Colonic mucosa (tissue), 4 donors: ENCODE measurements around the gene CDKAL1. TPM values are rescaled to one million over a fixed set of nuclear protein-coding genes. Genes with fewer than 3 reads are reported as not detected.

Source experiments
- DNase-seq: peaks from one replicate; pipeline ENCODE4 v3.0.0-alpha.2; 2020
- H3K27ac ChIP-seq: fragments of 200-600 bp; one replicate; pipeline ENCODE4 v1.8.0; 2021
- H3K27me3 ChIP-seq: fragments of 200-600 bp; one replicate; pipeline ENCODE4 v1.8.0; 2021
- H3K36me3 ChIP-seq: fragments of 200-600 bp; one replicate; pipeline ENCODE4 v1.8.0; 2021
- H3K4me1 ChIP-seq: fragments of 200-600 bp; one replicate; pipeline ENCODE4 v1.8.0; 2021; ENCODE audit warnings: mild to moderate bottlenecking
- H3K4me3 ChIP-seq: fragments of 200-600 bp; one replicate; pipeline ENCODE4 v1.8.0; 2021
- H3K9ac ChIP-seq, 2 donors: one replicate each; pipeline ENCODE4 v1.7.0; 2013; ENCODE audit warnings: control low read depth in 2 of 2, low read depth in 2 of 2, low read length in 2 of 2
- H3K9me3 ChIP-seq: fragments of 200-600 bp; one replicate; pipeline ENCODE4 v1.8.0; 2021
- intact Hi-C: fragments of 100-400 bp; cut with DNase I; formaldehyde crosslinking; loops from one replicate; pipeline ENCODE4 v1.14.1; 2022
- total RNA-seq, 2 donors: library from RNA; stranded (reverse); fragmentation: NEBNext Ultra II Directional in 1 of 2; extraction: Animal tissue kit (Norgen Biotek cat#: 25700) in 1 of 2; gene quantifications; one replicate each; pipeline ENCODE4 v1.2.1, GENCODE V29; 2021
- TF ChIP-seq, protein P1 (sequence below): fragments of 200-600 bp; IDR thresholded peaks from one replicate; pipeline ENCODE4 v1.8.0; 2022; ENCODE audit warnings: antibody characterized with exemption, mild to moderate bottlenecking
- donor health status: healthy.
- donor health status: DM: no; HTN: no; CAD: no.
- donor health status: DM: no; HTN: no; CAD: no.

The CDKAL1 gene
- total RNA-seq, 2 donors from 2014 or later: 13.8 to 14.2 TPM

DNA sequence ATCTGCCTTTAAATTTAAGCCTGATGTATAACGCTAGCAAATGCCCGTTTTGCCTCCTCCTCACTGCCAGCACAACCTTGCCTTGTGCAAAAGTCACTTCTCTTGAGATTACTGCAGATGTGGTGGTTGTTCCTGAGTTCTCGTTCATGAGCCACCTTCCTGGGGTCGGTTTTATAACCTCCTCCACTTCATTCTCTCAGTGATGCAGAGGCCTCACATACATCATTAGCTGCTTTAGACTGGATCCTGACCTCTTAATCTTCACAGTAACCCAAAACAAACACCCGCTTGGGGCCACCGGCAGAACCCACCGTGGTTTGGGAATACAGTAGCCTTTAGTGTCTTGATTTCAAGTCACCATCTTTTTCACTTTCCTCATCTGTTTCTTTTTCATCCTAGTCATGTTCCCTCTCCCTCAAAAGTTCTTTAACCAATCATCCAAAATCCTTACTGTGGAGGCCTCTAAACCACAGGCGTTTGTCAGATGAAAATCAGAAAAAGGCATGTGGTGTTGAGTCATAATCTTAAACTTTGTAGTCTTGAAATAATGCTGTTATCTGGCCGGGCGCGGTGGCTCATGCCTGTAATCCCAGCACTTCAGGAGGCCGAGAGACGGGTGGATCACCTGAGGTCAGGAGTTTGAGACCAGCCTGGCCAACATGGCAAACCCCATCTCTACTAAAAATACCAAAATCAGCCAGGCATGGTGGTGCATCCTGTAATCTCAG is 629.0 kb downstream of the CDKAL1 start:
- no peak overlapping the region for H3K4me3 ChIP-seq
- no peak overlapping the region for H3K27ac ChIP-seq
- no peaks in the 10 kb centered on the region for H3K9me3 ChIP-seq
- no peaks in the 10 kb centered on the region for H3K4me1 ChIP-seq
- no peaks in the 10 kb centered on the region for H3K27me3 ChIP-seq
- intact Hi-C loops: no loop called here
- H3K36me3 ChIP-seq: no peaks in the 10 kb centered on the region
- no peak overlapping the region for H3K9ac ChIP-seq
- TF ChIP-seq, protein P1, sequence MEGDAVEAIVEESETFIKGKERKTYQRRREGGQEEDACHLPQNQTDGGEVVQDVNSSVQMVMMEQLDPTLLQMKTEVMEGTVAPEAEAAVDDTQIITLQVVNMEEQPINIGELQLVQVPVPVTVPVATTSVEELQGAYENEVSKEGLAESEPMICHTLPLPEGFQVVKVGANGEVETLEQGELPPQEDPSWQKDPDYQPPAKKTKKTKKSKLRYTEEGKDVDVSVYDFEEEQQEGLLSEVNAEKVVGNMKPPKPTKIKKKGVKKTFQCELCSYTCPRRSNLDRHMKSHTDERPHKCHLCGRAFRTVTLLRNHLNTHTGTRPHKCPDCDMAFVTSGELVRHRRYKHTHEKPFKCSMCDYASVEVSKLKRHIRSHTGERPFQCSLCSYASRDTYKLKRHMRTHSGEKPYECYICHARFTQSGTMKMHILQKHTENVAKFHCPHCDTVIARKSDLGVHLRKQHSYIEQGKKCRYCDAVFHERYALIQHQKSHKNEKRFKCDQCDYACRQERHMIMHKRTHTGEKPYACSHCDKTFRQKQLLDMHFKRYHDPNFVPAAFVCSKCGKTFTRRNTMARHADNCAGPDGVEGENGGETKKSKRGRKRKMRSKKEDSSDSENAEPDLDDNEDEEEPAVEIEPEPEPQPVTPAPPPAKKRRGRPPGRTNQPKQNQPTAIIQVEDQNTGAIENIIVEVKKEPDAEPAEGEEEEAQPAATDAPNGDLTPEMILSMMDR: no peak
- DNase-seq: no peak

DNA sequence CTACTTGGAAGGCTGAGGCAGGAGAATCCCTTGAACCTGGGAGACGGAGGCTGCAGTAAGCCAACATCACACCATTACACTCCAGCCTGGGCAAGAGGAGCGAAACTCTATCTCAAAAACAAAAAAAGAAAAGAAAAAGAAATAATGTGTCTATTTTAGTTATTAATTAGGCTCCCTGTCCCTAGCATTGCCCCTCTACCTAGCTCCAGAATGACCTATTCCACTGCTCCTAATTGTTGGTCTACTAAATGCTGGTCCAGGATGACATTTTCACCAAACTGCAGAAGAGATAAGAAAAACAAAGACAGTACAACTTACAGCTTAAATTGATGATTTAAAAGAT is 629.6 kb downstream of the CDKAL1 start:
- no peak overlapping the region for H3K4me3 ChIP-seq
- no peaks in the 10 kb centered on the region for H3K9me3 ChIP-seq
- H3K27ac ChIP-seq: no peak overlapping the region
- no peaks in the 10 kb centered on the region for H3K36me3 ChIP-seq
- TF ChIP-seq, protein P1: no peak
- H3K4me1 ChIP-seq: no peaks in the 10 kb centered on the region
- no peak for DNase-seq
- intact Hi-C loops: no loop called here
- no peak overlapping the region for H3K9ac ChIP-seq
- no peaks in the 10 kb centered on the region for H3K27me3 ChIP-seq

DNA sequence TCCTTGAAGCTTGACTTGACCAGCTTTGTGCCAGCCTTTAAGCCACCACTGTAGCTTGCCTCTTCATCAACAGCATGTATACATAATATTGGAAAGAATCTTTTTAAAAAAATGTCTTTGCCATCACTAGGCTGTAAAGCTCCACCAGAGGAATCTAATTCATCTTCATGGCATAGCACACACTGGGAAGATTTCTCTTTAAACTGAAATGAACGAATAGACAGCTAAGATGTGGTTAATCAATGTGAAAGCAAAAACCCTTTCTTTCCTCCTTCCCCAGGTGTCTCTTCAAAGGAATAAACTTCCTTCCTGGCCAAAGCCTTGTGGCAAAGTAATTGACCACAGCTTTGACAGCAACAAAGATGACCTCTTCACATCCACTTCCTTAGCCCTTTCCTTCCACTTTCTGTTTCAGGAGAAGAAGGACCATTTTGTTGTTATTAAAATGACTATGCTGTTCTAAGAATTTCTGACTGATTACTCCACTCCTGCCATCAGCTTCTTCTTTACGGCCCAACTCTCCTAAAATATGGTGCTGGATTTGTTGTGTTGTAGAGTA is 630.6 kb downstream of the CDKAL1 start:
- Histone ChIP-seq H3K9me3 (no peaks in the 10 kb centered on the region), H3K27me3 (no peaks in the 10 kb centered on the region), H3K36me3 (no peaks in the 10 kb centered on the region), H3K27ac (no peak overlapping the region), H3K9ac (no peak overlapping the region), H3K4me1 (no peaks in the 10 kb centered on the region), H3K4me3 (no peak overlapping the region)
- DNase-seq: no peak
- intact Hi-C loops: no loop called here
- TF ChIP-seq, protein P1: no peak

DNA sequence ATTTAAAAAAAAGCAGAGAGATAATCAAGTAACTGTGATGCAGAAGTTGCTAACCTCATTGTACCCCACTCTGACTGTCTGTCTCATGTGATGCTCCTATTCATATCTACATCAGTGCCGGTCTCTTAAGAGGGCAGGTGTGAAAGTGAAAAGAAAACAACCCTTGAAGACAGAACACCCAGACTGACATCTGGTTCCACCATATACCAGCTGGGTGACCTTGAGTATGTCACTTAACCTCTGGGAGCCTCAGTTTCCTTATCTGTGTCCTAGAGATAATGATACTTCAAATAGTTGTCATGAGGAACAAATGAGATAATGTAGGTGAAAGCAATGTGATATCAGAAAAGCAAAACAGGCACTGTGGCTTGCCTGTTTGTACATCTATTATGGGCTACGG is 632.5 kb downstream of the CDKAL1 start:
- no peak overlapping the region for H3K27ac ChIP-seq
- no peak overlapping the region for H3K4me3 ChIP-seq
- no peak overlapping the region for H3K9ac ChIP-seq
- TF ChIP-seq, protein P1: no peak
- H3K9me3 ChIP-seq: no peaks in the 10 kb centered on the region
- no peaks in the 10 kb centered on the region for H3K27me3 ChIP-seq
- no peaks in the 10 kb centered on the region for H3K36me3 ChIP-seq
- no peak for DNase-seq
- intact Hi-C loops: no loop called here
- no peaks in the 10 kb centered on the region for H3K4me1 ChIP-seq

DNA sequence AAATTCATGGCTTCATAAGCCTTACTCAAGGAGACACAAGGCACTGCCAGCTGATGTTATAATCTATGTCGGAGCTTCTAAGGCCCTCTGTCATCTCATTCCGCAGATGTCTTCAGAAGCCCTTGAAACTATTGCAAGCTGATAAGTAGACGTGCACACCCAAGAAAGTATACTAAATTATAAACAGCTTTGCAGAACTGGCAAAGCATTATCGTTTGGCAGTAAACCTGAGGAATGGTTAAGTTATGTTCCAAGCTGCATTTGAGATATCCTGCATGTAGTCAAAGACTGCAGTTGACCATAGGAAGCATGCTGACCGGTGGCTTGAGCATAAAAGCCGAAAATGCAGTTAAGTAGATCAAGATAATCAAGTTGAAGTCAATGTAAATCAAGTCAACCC is 633.5 kb downstream of the CDKAL1 start:
- Histone ChIP-seq H3K9ac (no peak overlapping the region), H3K4me3 (no peak overlapping the region), H3K36me3 (no peaks in the 10 kb centered on the region), H3K27ac (no peak overlapping the region), H3K27me3 (no peaks in the 10 kb centered on the region), H3K9me3 (no peaks in the 10 kb centered on the region), H3K4me1 (no peaks in the 10 kb centered on the region)
- TF ChIP-seq, protein P1: no peak
- intact Hi-C loops: no loop called here
- no peak for DNase-seq
